HG03457 (cell line): ENCODE results near the gene CA5A.
"Not testable (repeated sequence)": the region's sequence is repeated elsewhere in the genome, so short reads cannot be mapped to it uniquely, and the experiment has no call there.

Experiments used
- ATAC-seq: cut with Tn5 transposase; IDR thresholded peaks from one replicate; pipeline ENCODE4 v1.9.1; 2021; ENCODE audit warnings: moderate number of reproducible peaks; ENCODE audit not compliant: unreplicated experiment

Gene CA5A

DNA sequence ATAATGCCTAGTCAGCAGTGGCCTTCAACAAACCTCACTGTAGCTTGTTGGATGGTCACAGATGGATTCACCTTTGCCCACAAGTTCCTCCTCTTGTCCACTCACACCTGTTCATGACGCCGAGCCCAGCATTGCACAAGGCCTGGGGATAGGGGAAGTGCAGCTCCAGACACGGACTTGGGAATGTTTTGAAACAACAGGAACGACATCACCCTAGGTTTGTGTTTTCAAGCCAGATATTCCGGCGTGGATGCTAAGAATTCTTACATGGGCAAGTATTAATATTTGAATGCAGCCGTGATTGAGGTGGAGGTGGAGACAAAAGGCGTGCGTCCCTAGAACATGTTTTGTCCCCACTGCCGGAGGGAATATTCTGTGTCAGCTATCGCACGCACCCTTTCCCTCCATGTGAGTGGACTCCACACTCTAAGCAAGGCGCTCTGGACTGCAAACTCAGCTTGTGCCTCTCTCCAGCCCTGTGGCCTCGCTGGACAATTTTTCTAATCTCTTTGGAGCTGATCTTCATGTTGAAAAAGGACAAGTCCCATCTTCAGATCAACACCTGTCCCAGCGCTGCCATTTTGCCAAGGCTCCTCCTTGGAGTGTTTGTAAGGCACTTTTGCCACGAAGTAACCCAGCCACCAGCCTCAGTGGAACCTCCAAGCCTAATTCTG lies 12.9 kb upstream of the CA5A start:
- no peak for ATAC-seq

GRCh38 chr16:87948735-87949070 lies 12.4 kb upstream of the CA5A start:
- no peak for ATAC-seq

DNA sequence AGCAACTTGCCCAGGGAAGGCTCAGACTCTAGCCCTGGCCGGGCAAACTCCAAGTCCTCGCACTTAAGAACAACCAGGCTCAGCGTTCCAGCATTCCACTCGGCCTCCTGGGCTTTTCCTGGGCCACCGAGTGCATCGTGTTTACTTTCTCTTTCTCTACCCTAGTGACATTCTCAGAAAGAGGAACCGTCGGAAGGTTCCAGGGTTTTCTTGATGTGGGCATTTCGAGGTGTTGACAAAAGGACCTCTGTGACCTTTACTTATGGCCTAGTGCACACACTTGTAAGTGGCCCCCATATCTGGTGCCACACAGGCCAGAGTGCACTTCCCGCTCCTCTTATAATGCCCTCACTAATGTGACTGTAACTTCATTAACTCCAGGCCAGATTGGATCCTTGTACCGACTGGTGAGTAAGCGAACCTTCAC lies 11.8 kb upstream of the CA5A start:
- ATAC-seq: no peak

DNA sequence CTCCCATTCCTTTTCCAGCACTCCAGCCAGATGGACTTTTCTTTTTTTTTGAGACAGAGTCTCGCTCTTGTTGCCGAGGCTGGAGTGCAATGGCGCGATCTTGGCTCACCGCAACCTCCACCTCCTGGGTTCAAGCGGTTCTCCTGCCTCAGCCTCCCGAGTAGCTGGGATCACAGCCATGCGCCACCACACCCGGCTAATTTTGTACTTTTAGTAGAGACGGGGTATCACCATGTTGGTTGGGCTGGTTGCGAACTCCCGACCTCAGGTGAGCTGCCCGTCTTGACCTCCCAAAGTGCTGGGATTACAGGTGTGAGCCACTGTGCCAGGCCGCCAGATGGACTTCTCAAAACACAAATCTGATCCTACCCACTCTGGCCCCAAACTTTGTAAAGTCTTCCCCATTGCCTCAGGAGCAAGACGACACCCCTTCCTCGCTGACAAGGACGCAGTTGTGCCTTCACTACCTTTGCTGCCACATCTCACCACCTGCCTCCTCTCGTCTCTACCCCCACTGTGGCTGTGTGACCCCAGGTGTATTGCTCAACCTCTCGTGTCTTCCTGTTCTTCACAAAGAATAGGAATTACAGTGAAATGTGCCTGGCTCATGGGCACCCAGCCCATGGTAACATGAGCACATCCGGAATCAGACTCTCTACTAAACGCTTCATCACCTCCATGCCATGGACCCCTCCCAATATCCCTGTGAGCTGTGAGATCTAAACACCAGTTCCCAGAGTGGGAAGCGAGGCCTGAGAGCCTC lies 11.2 kb upstream of the CA5A start:
- ATAC-seq: no peak

- no peak for ATAC-seq
Measured at GRCh38 chr16:87946596-87947347, 10.4 kb upstream of the CA5A start.

GRCh38 chr16:87945351-87946042 lies 9.2 kb upstream of the CA5A start:
- no peak for ATAC-seq

GRCh38 chr16:87942680-87943079 lies 6.4 kb upstream of the CA5A start:
- ATAC-seq: no peak

GRCh38 chr16:87939562-87940423 lies 3.5 kb upstream of the CA5A start:
- ATAC-seq: no peak

DNA sequence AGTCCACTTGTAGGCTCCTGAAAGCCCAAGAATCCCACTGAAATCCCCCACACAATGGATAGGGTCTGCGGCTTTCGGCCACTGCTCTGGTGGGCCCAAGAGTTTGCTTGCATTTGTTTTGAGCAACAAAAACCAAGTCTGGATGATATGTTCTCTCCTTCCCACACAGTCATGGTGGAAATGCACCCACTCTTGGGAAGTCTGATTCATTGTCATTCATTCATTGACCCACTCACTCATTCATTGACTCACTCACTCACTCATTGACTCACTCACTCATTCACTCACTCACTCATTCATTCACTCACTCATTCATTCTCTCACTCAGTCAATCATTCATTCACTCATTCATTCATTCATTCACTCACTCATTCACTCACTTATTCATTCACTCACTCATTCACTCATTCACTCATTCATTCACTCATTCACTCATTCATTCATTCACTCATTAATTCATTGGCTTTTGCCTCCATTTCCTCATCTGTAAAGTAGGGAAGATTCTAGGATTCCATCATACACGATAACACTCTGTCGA lies 2.2 kb upstream of the CA5A start:
- no peak for ATAC-seq

DNA sequence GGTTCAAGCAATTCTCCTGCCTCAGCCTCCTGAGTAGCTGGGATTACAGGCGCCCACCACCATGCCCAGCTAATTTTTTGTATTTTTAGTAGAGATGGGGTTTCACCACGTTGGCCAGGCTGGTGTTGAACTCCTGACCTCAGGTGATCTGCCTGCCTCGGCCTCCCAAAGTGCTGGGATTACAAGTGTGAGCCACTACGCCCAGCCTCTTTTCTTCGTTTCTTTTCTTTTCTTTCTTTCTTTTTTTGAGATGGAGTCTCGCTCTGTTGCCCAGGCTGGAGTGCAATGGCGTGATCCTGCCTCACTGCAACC lies 858 bp upstream of the CA5A start:
- not testable (repeated sequence) for ATAC-seq

DNA sequence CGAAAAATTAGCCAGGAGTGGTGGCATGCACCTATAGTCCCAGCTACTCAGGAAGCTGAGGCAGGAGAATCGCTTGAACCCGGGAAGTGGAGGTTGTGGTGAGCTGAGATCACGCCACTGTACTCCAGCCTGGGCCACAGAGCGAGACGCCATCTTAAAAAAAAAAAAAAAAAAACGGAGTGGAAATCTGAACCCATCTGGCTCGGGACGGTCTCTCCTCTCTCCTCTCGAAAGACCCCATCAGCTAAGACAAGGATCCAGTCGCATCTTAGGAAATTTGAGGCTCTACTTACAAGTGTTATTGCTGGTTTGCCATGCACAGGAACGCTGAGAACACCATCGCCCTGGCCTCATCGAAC lies 334 bp downstream of the CA5A start:
- ATAC-seq: not testable (repeated sequence)

DNA sequence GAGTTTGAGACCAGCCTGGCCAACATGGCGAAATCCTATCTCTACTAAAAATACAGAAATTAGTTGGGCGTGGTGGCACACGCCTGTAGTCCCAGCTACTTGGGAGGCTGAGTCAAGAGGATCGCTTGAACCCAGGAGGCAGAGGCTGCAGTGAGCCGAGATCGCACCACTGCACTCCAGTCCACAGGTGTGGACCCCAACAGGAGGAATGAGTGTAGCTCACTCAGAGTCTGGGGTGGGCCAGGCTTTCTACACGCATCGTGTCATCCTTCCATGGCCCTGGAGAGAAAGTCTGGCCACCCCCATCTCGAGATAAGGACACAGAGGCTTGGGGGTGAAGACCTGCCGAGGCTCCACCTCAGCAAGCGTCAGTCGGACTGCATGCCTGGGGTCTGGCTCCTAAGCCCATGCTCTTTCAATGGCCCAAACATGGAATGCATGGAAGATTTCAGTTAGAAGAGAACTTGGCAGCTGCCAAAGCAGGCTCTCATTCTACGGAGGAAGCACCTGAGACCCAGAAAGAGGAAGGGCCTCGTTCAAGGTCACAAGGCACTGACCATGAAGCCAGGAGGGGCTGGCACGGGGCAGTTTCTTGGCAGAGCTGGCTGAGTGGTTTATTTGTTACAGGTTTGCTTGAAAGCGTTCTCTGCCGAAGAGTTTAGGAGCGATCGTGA lies 1.4 kb downstream of the CA5A start:
- ATAC-seq: not testable (repeated sequence)

GRCh38 chr16:87933140-87933495 lies 3.2 kb downstream of the CA5A start:
- no peak for ATAC-seq

DNA sequence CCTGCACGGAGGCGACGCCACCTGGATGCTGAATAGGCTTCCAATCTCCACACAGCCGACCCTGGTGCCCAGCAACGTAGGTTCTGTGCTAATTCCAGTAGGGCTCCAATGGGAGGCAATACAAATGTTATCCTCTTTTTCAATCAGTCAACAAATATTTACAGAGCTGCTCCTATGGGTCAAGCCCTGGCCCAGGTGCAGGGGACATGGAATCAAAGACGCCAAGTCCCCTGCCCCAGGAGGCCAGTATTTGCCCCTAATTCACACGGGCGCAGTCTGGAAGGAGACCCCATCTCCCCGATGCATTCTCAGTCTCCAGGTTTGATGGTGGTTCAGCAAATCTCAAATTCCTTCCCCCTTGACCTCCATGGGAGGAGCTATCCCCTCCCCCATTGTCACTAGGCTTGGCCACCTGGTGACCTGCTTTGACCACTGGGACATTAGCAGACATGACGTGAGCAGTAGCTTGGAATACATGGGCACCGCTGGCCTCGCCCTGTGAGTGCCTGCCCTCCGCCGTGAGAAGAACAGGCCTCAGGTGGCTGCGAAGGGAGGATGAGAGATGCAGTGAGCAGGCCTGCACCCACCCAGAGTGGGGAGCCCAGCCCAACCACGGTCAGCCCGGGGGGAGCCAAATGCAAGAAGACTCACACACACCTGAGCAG lies 3.7 kb downstream of the CA5A start:
- not testable (repeated sequence) for ATAC-seq

DNA sequence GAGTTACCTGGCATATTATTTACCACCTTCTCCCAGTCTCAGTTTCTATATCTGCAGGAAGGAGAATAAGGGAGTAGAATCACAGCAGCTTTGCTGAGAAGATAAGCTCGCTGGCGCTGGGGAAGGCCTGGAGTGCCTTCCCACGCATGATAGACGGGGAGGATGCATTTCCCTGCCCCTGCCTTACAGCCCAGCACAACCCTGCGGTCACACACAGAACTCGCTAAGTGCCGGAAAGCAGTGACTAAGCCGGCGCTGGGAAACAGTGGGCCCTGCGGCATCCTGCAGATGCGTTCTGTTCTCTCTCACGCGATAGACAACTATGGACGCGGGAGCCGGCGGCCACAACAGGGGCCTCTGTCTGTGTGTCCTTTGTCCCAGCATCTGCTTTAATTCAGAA lies 4.8 kb downstream of the CA5A start:
- ATAC-seq: no peak

DNA sequence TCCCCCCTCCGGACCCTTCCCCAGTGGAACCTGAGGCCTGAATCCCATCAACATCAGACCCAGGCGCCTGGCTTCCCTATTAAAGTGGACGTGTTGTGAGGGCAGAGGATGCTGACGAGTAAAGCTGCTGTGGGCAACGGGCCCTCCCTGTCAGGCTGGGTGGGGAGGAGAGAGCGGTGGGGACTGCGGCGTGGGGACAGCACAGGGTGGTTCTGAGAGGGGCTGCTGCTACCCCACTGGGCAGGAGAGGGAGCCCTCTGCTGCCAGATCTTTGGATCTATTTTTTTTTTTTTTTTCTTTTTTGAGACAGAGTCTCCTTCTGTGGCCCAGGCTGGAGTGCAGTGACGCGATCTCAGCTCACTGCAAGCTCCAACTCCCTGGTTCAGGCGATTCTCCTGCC lies 5.9 kb downstream of the CA5A start:
- no peak for ATAC-seq

DNA sequence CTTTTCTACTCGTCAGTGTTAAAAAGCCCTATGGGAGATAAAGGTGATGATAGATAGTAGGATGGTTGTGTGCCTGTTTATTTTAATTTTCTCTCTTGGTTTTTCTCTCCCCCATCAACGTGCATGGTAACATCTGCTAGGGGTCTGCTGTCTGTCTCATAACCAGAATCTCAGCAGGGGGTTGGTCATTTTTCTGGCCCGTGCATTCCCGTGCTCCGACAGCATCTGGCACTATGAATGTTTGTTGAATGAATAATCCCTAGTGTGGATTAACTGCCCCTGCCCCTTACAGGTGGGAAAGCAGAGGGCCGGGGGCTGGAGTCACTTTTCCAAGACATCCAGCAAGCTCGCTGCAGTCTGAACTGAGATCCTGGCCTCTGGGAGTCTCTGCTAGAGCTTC lies 6.3 kb downstream of the CA5A start:
- no peak for ATAC-seq

DNA sequence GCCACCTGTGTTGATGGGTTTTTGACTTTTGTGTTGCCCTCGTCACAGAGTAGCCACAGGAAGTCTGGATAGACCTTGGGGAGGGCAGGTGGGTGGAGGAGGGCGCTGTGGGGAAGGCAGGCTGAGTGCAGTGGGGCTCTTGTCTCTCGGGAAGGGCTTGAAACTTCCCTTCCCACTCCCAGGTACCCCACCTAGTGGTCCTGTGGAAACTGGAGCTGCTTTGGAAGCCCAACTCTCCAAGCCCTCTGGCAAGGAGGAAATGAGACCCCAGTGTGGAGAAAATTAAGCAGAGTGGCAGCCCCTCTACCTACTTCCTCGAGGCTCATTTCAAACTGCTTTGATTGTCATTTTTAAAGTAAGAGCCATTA lies 9.2 kb downstream of the CA5A start:
- no peak for ATAC-seq
